SK-N-SH (cell line): Measurements from ENCODE around the gene ETV3. TPM values are rescaled to one million over a fixed set of nuclear protein-coding genes. Genes with fewer than 3 reads are reported as not detected.

Experiments
- CTCF ChIA-PET: fragments of 300-600, 350-600 bp; formaldehyde crosslinking; extraction: SDS; loops from one replicate; lab custom pipeline; 2021; lab: Yijun Ruan, JAX
- POLR2A ChIA-PET: fragments of 350-600 bp; sonication (Branson Sonifier 250); formaldehyde crosslinking; extraction: SDS; loops from one replicate; lab custom pipeline; 2020; ENCODE audit warnings: antibody characterized with exemption, inconsistent platforms; lab: Yijun Ruan, JAX
- DNase-seq: peaks from one replicate; pipeline ENCODE4 v3.0.0; 2012
- H2AFZ ChIP-seq: fragments of 200-600 bp; sonication (generic); 2 replicates; pipeline ENCODE4 v1.8.1; 2016; ENCODE audit warnings: antibody characterized with exemption, mild to moderate bottlenecking, low read depth
- H3F3A ChIP-seq: fragments of 200-600 bp; sonication (generic); replicated peaks from 2 replicates; pipeline ENCODE3; 2016; ENCODE audit warnings: antibody characterized with exemption, mild to moderate bottlenecking; ENCODE audit not compliant: insufficient read depth
- H3K27ac ChIP-seq, 2 experiments: fragments of 200-500 bp in 1 of 2; fragments of 200-600 bp in 1 of 2; sonication (Bioruptor generic) in 1 of 2; sonication (generic), shearing (Covaris generic) in 1 of 2; 2 replicates each; pipeline versions ENCODE4 v1.5.1 to v1.6.1; 2014 to 2016; ENCODE audit warnings: low read depth in 2 of 2, inconsistent platforms in 1 of 2, low read length in 1 of 2, mild to moderate bottlenecking in 1 of 2, mixed read lengths in 1 of 2
- H3K27me3 ChIP-seq: fragments of 200-600 bp; sonication (generic), shearing (Covaris generic); 2 replicates; pipeline ENCODE4 v1.6.1; 2016; ENCODE audit warnings: mixed run types; ENCODE audit not compliant: insufficient read depth
- H3K36me3 ChIP-seq, 2 experiments: fragments of 200-500 bp in 1 of 2; fragments of 200-600 bp in 1 of 2; sonication (Bioruptor generic) in 1 of 2; sonication (generic) in 1 of 2; replicated peaks in 1 of 2; 2 replicates each; pipeline versions ENCODE3 to v1.5.1; 2014 to 2016; ENCODE audit warnings: low read length in 1 of 2, mild to moderate bottlenecking in 1 of 2; ENCODE audit not compliant: insufficient read depth in 2 of 2, control insufficient read depth in 1 of 2
- H3K4me1 ChIP-seq, 2 experiments: fragments of 200-500 bp in 1 of 2; fragments of 200-600 bp in 1 of 2; sonication (Bioruptor generic) in 1 of 2; sonication (generic), shearing (Covaris generic) in 1 of 2; 2 replicates each; pipeline versions ENCODE4 v1.5.1 to v1.6.1; 2014 to 2016; ENCODE audit warnings: low read depth in 1 of 2, low read length in 1 of 2, mixed run types in 1 of 2; ENCODE audit not compliant: insufficient read depth in 2 of 2, control insufficient read depth in 1 of 2
- H3K4me2 ChIP-seq: fragments of 200-600 bp; sonication (generic), shearing (Covaris generic); 2 replicates; pipeline ENCODE4 v1.6.1; 2017; ENCODE audit warnings: mixed run types
- H3K4me3 ChIP-seq, 2 experiments: fragments of 200-500 bp in 1 of 2; fragments of 200-600 bp in 1 of 2; sonication (Bioruptor generic) in 1 of 2; sonication (generic), shearing (Covaris generic) in 1 of 2; 2 replicates each; pipeline versions ENCODE4 v1.5.1 to v1.8.1; 2014 to 2016; ENCODE audit warnings: low read depth in 2 of 2, inconsistent platforms in 1 of 2, low read length in 1 of 2, mild to moderate bottlenecking in 1 of 2, mixed read lengths in 1 of 2, moderate library complexity in 1 of 2
- H3K79me2 ChIP-seq: fragments of 200-600 bp; sonication (generic); 2 replicates; pipeline ENCODE4 v1.8.1; 2017; ENCODE audit warnings: mild to moderate bottlenecking; ENCODE audit not compliant: insufficient read depth
- H3K9ac ChIP-seq: fragments of 200-600 bp; sonication (generic); 2 replicates; pipeline ENCODE4 v1.6.1; 2017; ENCODE audit warnings: mixed run types
- H3K9me2 ChIP-seq: fragments of 200-600 bp; sonication (generic); 2 replicates; pipeline ENCODE4 v1.6.1; 2017; ENCODE audit warnings: mixed run types
- H3K9me3 ChIP-seq: fragments of 200-600 bp; sonication (generic); 2 replicates; pipeline ENCODE4 v1.6.1; 2017; ENCODE audit warnings: mixed run types, mild to moderate bottlenecking, moderate library complexity
- H4K20me1 ChIP-seq: fragments of 200-600 bp; sonication (generic); 2 replicates; pipeline ENCODE4 v1.6.1; 2017; ENCODE audit warnings: mild to moderate bottlenecking, mixed run types; ENCODE audit not compliant: insufficient read depth
- CHD2 ChIP-seq: fragments of 150-350 bp; IDR thresholded peaks from 2 replicates; pipeline ENCODE4 v1.6.1; 2018; ENCODE audit warnings: low read length; ENCODE audit not compliant: partially characterized antibody
- CTCF ChIP-seq: fragments of 200-600 bp; sonication (generic); IDR thresholded peaks from 2 replicates; pipeline ENCODE4 v1.6.1; 2017; ENCODE audit warnings: antibody characterized with exemption, mild to moderate bottlenecking, moderate library complexity
- FOSL2 ChIP-seq: IDR thresholded peaks from 2 replicates; pipeline ENCODE4 v1.4.0; 2012; ENCODE audit warnings: low read depth, mild to moderate bottlenecking, moderate library complexity, borderline replicate concordance
- GABPA ChIP-seq: IDR thresholded peaks from 2 replicates; pipeline ENCODE4 v1.4.0; 2012; ENCODE audit warnings: low read depth, mild to moderate bottlenecking
- GATA2 ChIP-seq: sonication (generic); formaldehyde crosslinking; IDR thresholded peaks from 2 replicates; pipeline ENCODE4 v1.5.0; 2020; ENCODE audit warnings: mild to moderate bottlenecking, missing genetic modification reagents
- IRF3 ChIP-seq: fragments of 150-350 bp; IDR thresholded peaks from 2 replicates; pipeline ENCODE4 v1.6.1; 2016; ENCODE audit warnings: mild to moderate bottlenecking, low read depth, low read length
- MAX ChIP-seq: IDR thresholded peaks from 2 replicates; pipeline ENCODE4 v1.4.0; 2012; ENCODE audit warnings: low read depth
- MXI1 ChIP-seq: IDR thresholded peaks from 2 replicates; pipeline ENCODE4 v1.6.1; 2012; ENCODE audit warnings: mild to moderate bottlenecking, low read depth, low read length, improper control_type of control experiment
- POLR2AphosphoS5 ChIP-seq: IDR thresholded peaks from 2 replicates; pipeline ENCODE4 v1.6.1; 2012; ENCODE audit warnings: low read depth, low read length
- REST ChIP-seq: IDR thresholded peaks from 2 replicates; pipeline ENCODE4 v1.6.1; 2012; ENCODE audit warnings: mild to moderate bottlenecking, low read depth, low read length, moderate library complexity
- RXRA ChIP-seq: IDR thresholded peaks from 2 replicates; pipeline ENCODE4 v1.4.0; 2012; ENCODE audit warnings: low read depth, mild to moderate bottlenecking, borderline replicate concordance
- SIN3A ChIP-seq: IDR thresholded peaks from 2 replicates; pipeline ENCODE4 v1.6.1; 2012; ENCODE audit warnings: low read depth, mild to moderate bottlenecking, low read length, moderate library complexity, borderline replicate concordance
- TAF1 ChIP-seq: IDR thresholded peaks from 2 replicates; pipeline ENCODE4 v1.6.1; 2012; ENCODE audit warnings: low read depth, mild to moderate bottlenecking, low read length, moderate library complexity, borderline replicate concordance
- TCF12 ChIP-seq: IDR thresholded peaks from 2 replicates; pipeline ENCODE4 v1.4.0; 2012
- ZBTB33 ChIP-seq: IDR thresholded peaks from 2 replicates; pipeline ENCODE4 v1.4.0; 2012; ENCODE audit warnings: low read depth, borderline replicate concordance
- polyA plus RNA-seq, 3 experiments: library from polyadenylated mRNA; depleted of rRNA; stranded (reverse); fragments of >200 nt; gene quantifications; 2 replicates each; pipeline ENCODE4 v1.2.3, GENCODE V29; 2012

ETV3 gene
- polyA plus RNA-seq, 1 of the 3 experiments (the other 2 are of a cell fraction), result 5.4 TPM

- Histone ChIP-seq H3K79me2 (no peaks in the 10 kb centered on the region), H3F3A (no peaks in the 10 kb centered on the region), H3K9me2 (no peaks in the 10 kb centered on the region), H3K9me3 (no peaks in the 10 kb centered on the region), H3K4me1 (peaks cover 6 to 7% of the 10 kb centered on the region in 2 experiments; a peak in 2 of 4 replicates), H4K20me1 (no peaks in the 10 kb centered on the region), H3K4me2 (no peak overlapping the region), H3K36me3 (no peaks in the 10 kb centered on the region), H3K4me3 (no peak overlapping the region), H3K27ac (no peak overlapping the region), H3K27me3 (no peaks in the 10 kb centered on the region), H3K9ac (no peak overlapping the region), H2AFZ (no peak overlapping the region)
- ChIA-PET POLR2A (interaction anchor here (0.6 kb wide), 1 partner anchor 68 kb away, joined by 3 read pairs; no protein-coding TSS in a partner anchor), CTCF (interaction anchor here (0.9 to 13.6 kb wide), 9 partner anchors 8 to 116 kb away, joined by 3 to 586 read pairs (median 5); no protein-coding TSS in a partner anchor)
- no peak for DNase-seq
- no peak for TF ChIP-seq GATA2
- TF ChIP-seq TAF1, result no peak
- TF ChIP-seq POLR2AphosphoS5, result no peak
- no peak for TF ChIP-seq MAX
- TF ChIP-seq REST, result no peak
- TF ChIP-seq IRF3, result no peak
- no peak for TF ChIP-seq ZBTB33
- TF ChIP-seq FOSL2, result no peak
- TF ChIP-seq GABPA, result no peak
- TF ChIP-seq TCF12, result no peak
- TF ChIP-seq SIN3A, result no peak
- TF ChIP-seq RXRA, result no peak
- TF ChIP-seq CTCF, result no peak
- no peak for TF ChIP-seq MXI1
- TF ChIP-seq CHD2, result no peak
Measured at GRCh38 chr1:157088607-157089006, 49.6 kb downstream of the ETV3 start.
